Measurements from ENCODE around the gene TBL2. TPM values are rescaled to one million over a fixed set of nuclear protein-coding genes. Genes with fewer than 3 reads are reported as not detected.

Gene TBL2
- total RNA-seq, 1 experiment from 2014 or later, result 32.3 TPM

DNA sequence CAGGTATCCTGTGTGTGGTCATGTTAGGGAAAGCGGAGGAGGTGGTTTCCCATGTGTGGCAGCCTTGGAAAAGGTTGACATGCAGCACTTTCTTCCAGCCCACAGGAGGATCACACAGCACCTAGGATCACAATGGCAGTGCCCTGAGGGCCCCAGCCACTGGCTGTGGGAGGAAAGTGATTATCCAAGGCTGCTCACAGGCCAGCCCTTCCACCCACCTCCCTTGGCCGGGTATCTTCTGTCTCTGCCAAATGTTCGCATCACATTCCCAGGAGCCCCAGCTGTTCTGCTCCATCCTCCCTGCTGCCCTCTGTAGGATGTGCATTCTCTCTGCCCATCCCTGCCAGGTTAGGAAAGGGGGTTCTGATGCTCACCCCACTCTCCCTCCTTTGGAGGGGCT lies 48.4 kb upstream of the TBL2 start:
- 0 out of 2 replicates have a peak, but pooled peaks have one; percentile 4 for ATAC-seq
- ChIA-PET CTCF (interaction anchor here (0.5 to 4.7 kb wide), 12 partner anchors 10 to 213 kb away, joined by 3 to 53 read pairs (median 4); no protein-coding TSS in a partner anchor), POLR2A (interaction anchor here (0.5 to 0.7 kb wide), 4 partner anchors 29 to 121 kb away, joined by 3 to 4 read pairs (median 3); partner anchors contain the start of gene ABHD11)
- TF ChIP-seq, protein P1, sequence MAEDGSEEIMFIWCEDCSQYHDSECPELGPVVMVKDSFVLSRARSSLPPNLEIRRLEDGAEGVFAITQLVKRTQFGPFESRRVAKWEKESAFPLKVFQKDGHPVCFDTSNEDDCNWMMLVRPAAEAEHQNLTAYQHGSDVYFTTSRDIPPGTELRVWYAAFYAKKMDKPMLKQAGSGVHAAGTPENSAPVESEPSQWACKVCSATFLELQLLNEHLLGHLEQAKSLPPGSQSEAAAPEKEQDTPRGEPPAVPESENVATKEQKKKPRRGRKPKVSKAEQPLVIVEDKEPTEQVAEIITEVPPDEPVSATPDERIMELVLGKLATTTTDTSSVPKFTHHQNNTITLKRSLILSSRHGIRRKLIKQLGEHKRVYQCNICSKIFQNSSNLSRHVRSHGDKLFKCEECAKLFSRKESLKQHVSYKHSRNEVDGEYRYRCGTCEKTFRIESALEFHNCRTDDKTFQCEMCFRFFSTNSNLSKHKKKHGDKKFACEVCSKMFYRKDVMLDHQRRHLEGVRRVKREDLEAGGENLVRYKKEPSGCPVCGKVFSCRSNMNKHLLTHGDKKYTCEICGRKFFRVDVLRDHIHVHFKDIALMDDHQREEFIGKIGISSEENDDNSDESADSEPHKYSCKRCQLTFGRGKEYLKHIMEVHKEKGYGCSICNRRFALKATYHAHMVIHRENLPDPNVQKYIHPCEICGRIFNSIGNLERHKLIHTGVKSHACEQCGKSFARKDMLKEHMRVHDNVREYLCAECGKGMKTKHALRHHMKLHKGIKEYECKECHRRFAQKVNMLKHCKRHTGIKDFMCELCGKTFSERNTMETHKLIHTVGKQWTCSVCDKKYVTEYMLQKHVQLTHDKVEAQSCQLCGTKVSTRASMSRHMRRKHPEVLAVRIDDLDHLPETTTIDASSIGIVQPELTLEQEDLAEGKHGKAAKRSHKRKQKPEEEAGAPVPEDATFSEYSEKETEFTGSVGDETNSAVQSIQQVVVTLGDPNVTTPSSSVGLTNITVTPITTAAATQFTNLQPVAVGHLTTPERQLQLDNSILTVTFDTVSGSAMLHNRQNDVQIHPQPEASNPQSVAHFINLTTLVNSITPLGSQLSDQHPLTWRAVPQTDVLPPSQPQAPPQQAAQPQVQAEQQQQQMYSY (CRISPR knock-in tag; IDR thresholded peaks at IDR 0.05), result no peak
- TF ChIP-seq, protein P2, sequence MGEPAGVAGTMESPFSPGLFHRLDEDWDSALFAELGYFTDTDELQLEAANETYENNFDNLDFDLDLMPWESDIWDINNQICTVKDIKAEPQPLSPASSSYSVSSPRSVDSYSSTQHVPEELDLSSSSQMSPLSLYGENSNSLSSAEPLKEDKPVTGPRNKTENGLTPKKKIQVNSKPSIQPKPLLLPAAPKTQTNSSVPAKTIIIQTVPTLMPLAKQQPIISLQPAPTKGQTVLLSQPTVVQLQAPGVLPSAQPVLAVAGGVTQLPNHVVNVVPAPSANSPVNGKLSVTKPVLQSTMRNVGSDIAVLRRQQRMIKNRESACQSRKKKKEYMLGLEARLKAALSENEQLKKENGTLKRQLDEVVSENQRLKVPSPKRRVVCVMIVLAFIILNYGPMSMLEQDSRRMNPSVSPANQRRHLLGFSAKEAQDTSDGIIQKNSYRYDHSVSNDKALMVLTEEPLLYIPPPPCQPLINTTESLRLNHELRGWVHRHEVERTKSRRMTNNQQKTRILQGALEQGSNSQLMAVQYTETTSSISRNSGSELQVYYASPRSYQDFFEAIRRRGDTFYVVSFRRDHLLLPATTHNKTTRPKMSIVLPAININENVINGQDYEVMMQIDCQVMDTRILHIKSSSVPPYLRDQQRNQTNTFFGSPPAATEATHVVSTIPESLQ (CRISPR knock-in tag; IDR thresholded peaks at IDR 0.05), result no peak
- TF ChIP-seq, protein P3, sequence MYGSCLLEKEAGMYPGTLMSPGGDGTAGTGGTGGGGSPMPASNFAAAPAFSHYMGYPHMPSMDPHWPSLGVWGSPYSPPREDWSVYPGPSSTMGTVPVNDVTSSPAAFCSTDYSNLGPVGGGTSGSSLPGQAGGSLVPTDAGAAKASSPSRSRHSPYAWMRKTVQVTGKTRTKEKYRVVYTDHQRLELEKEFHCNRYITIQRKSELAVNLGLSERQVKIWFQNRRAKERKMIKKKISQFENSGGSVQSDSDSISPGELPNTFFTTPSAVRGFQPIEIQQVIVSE (CRISPR knock-in tag; IDR thresholded peaks at IDR 0.05; ENCODE audit: borderline replicate concordance), result no peak
- TF ChIP-seq IRF2 (CRISPR knock-in tag; IDR thresholded peaks at IDR 0.05; ENCODE audit: borderline replicate concordance, low read depth) (no peak), TP53 (CRISPR knock-in tag; IDR thresholded peaks at IDR 0.05) (no peak), JAZF1 (CRISPR knock-in tag; IDR thresholded peaks at IDR 0.05) (no peak), CBFB (CRISPR knock-in tag; IDR thresholded peaks at IDR 0.05; ENCODE audit: low read depth) (no peak), TCF7 (CRISPR knock-in tag; IDR thresholded peaks at IDR 0.05; ENCODE audit: low read depth) (no peak), ZNF263 (CRISPR knock-in tag; IDR thresholded peaks at IDR 0.05; ENCODE audit: low read depth) (no peak), ZNF219 (CRISPR knock-in tag; IDR thresholded peaks at IDR 0.05; ENCODE audit: borderline replicate concordance) (no peak), ZNF121 (CRISPR knock-in tag; IDR thresholded peaks at IDR 0.05) (no peak)
- TF ChIP-seq, protein P4, sequence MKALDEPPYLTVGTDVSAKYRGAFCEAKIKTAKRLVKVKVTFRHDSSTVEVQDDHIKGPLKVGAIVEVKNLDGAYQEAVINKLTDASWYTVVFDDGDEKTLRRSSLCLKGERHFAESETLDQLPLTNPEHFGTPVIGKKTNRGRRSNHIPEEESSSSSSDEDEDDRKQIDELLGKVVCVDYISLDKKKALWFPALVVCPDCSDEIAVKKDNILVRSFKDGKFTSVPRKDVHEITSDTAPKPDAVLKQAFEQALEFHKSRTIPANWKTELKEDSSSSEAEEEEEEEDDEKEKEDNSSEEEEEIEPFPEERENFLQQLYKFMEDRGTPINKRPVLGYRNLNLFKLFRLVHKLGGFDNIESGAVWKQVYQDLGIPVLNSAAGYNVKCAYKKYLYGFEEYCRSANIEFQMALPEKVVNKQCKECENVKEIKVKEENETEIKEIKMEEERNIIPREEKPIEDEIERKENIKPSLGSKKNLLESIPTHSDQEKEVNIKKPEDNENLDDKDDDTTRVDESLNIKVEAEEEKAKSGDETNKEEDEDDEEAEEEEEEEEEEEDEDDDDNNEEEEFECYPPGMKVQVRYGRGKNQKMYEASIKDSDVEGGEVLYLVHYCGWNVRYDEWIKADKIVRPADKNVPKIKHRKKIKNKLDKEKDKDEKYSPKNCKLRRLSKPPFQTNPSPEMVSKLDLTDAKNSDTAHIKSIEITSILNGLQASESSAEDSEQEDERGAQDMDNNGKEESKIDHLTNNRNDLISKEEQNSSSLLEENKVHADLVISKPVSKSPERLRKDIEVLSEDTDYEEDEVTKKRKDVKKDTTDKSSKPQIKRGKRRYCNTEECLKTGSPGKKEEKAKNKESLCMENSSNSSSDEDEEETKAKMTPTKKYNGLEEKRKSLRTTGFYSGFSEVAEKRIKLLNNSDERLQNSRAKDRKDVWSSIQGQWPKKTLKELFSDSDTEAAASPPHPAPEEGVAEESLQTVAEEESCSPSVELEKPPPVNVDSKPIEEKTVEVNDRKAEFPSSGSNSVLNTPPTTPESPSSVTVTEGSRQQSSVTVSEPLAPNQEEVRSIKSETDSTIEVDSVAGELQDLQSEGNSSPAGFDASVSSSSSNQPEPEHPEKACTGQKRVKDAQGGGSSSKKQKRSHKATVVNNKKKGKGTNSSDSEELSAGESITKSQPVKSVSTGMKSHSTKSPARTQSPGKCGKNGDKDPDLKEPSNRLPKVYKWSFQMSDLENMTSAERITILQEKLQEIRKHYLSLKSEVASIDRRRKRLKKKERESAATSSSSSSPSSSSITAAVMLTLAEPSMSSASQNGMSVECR (CRISPR knock-in tag; IDR thresholded peaks at IDR 0.05; ENCODE audit: borderline replicate concordance), result no peak
- TF ChIP-seq, protein P5, sequence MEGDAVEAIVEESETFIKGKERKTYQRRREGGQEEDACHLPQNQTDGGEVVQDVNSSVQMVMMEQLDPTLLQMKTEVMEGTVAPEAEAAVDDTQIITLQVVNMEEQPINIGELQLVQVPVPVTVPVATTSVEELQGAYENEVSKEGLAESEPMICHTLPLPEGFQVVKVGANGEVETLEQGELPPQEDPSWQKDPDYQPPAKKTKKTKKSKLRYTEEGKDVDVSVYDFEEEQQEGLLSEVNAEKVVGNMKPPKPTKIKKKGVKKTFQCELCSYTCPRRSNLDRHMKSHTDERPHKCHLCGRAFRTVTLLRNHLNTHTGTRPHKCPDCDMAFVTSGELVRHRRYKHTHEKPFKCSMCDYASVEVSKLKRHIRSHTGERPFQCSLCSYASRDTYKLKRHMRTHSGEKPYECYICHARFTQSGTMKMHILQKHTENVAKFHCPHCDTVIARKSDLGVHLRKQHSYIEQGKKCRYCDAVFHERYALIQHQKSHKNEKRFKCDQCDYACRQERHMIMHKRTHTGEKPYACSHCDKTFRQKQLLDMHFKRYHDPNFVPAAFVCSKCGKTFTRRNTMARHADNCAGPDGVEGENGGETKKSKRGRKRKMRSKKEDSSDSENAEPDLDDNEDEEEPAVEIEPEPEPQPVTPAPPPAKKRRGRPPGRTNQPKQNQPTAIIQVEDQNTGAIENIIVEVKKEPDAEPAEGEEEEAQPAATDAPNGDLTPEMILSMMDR (IDR thresholded peaks at IDR 0.05), result no peak
- TF ChIP-seq, protein P6, sequence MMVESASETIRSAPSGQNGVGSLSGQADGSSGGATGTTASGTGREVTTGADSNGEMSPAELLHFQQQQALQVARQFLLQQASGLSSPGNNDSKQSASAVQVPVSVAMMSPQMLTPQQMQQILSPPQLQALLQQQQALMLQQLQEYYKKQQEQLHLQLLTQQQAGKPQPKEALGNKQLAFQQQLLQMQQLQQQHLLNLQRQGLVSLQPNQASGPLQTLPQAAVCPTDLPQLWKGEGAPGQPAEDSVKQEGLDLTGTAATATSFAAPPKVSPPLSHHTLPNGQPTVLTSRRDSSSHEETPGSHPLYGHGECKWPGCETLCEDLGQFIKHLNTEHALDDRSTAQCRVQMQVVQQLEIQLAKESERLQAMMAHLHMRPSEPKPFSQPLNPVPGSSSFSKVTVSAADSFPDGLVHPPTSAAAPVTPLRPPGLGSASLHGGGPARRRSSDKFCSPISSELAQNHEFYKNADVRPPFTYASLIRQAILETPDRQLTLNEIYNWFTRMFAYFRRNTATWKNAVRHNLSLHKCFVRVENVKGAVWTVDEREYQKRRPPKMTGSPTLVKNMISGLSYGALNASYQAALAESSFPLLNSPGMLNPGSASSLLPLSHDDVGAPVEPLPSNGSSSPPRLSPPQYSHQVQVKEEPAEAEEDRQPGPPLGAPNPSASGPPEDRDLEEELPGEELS (CRISPR knock-in tag; IDR thresholded peaks at IDR 0.05), result no peak
- TF ChIP-seq, protein P7, sequence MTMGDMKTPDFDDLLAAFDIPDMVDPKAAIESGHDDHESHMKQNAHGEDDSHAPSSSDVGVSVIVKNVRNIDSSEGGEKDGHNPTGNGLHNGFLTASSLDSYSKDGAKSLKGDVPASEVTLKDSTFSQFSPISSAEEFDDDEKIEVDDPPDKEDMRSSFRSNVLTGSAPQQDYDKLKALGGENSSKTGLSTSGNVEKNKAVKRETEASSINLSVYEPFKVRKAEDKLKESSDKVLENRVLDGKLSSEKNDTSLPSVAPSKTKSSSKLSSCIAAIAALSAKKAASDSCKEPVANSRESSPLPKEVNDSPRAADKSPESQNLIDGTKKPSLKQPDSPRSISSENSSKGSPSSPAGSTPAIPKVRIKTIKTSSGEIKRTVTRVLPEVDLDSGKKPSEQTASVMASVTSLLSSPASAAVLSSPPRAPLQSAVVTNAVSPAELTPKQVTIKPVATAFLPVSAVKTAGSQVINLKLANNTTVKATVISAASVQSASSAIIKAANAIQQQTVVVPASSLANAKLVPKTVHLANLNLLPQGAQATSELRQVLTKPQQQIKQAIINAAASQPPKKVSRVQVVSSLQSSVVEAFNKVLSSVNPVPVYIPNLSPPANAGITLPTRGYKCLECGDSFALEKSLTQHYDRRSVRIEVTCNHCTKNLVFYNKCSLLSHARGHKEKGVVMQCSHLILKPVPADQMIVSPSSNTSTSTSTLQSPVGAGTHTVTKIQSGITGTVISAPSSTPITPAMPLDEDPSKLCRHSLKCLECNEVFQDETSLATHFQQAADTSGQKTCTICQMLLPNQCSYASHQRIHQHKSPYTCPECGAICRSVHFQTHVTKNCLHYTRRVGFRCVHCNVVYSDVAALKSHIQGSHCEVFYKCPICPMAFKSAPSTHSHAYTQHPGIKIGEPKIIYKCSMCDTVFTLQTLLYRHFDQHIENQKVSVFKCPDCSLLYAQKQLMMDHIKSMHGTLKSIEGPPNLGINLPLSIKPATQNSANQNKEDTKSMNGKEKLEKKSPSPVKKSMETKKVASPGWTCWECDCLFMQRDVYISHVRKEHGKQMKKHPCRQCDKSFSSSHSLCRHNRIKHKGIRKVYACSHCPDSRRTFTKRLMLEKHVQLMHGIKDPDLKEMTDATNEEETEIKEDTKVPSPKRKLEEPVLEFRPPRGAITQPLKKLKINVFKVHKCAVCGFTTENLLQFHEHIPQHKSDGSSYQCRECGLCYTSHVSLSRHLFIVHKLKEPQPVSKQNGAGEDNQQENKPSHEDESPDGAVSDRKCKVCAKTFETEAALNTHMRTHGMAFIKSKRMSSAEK (CRISPR knock-in tag; IDR thresholded peaks at IDR 0.05; ENCODE audit: borderline replicate concordance), result no peak
- Mint-ChIP-seq H3K27ac (no peak overlapping the region), H3K4me3 (no peak overlapping the region), H3K4me1 (peaks cover 7% of the 10 kb centered on the region), H3K27me3 (ENCODE audit: low read depth) (peaks cover 35% of the 10 kb centered on the region), H3K9me3 (no peaks in the 10 kb centered on the region), H3K36me3 (no peaks in the 10 kb centered on the region)
- DNase-seq (ENCODE audit: low spot score), result no peak
